ENCODE results near the gene GET3.
A peak's percentile ranks its signal among the peaks of the same experiment; 100 is the strongest.

Gene GET3

GRCh38 chr19:12788042-12788681 lies 50.9 kb downstream of the GET3 start:
- H3K9me2 ChIP-seq (replicated peaks; ENCODE audit: insufficient read depth, low read length) = no peaks in the 10 kb centered on the region
- H3K9me3 ChIP-seq (replicated peaks; ENCODE audit: insufficient read depth, low read length) = no peaks in the 10 kb centered on the region
- H3F3A ChIP-seq (ENCODE audit: insufficient read depth, low read length) = peaks cover 50% of the 10 kb centered on the region
- peak overlapping the region; percentile 80 for H3K9ac ChIP-seq (ENCODE audit: low read length)
- DNase-seq = no peak
- no peaks in the 10 kb centered on the region for H3K27me3 ChIP-seq (replicated peaks; ENCODE audit: insufficient read depth, low read length)
- no peaks in the 10 kb centered on the region for H4K20me1 ChIP-seq (ENCODE audit: insufficient read depth, low read length)
- peak overlapping the region; percentile 96 for H3K4me2 ChIP-seq (ENCODE audit: low read depth, low read length)
- peak overlapping the region; percentile 67 for H3K4me3 ChIP-seq (ENCODE audit: low read length)
- H3K36me3 ChIP-seq (replicated peaks; ENCODE audit: insufficient read depth, low read length) = no peaks in the 10 kb centered on the region
- peaks cover 15% of the 10 kb centered on the region for H3K79me2 ChIP-seq (ENCODE audit: low read length)
- TF ChIP-seq EZH2phosphoT487 (IDR thresholded peaks at IDR 0.05; ENCODE audit: low read length) = no peak
- TF ChIP-seq EZH2 (optimal IDR thresholded peaks at IDR 0.05; ENCODE audit: low read depth, low read length) = no peak
- TF ChIP-seq, protein P1, sequence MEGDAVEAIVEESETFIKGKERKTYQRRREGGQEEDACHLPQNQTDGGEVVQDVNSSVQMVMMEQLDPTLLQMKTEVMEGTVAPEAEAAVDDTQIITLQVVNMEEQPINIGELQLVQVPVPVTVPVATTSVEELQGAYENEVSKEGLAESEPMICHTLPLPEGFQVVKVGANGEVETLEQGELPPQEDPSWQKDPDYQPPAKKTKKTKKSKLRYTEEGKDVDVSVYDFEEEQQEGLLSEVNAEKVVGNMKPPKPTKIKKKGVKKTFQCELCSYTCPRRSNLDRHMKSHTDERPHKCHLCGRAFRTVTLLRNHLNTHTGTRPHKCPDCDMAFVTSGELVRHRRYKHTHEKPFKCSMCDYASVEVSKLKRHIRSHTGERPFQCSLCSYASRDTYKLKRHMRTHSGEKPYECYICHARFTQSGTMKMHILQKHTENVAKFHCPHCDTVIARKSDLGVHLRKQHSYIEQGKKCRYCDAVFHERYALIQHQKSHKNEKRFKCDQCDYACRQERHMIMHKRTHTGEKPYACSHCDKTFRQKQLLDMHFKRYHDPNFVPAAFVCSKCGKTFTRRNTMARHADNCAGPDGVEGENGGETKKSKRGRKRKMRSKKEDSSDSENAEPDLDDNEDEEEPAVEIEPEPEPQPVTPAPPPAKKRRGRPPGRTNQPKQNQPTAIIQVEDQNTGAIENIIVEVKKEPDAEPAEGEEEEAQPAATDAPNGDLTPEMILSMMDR (IDR thresholded peaks at IDR 0.05; ENCODE audit: low read length) = no peak
- peak overlapping the region; percentile 90 for H3K27ac ChIP-seq (ENCODE audit: low read length)
- H2AFZ ChIP-seq (ENCODE audit: low read length) = peak overlapping the region; percentile 47
- H3K4me1 ChIP-seq (ENCODE audit: low read length) = peaks cover 23% of the 10 kb centered on the region

- Histone ChIP-seq H3F3A (ENCODE audit: insufficient read depth, low read length) (peaks cover 46% of the 10 kb centered on the region), H3K79me2 (ENCODE audit: low read length) (peaks cover 15% of the 10 kb centered on the region), H3K9me2 (replicated peaks; ENCODE audit: insufficient read depth, low read length) (no peaks in the 10 kb centered on the region), H3K9ac (ENCODE audit: low read length) (peak overlapping the region; percentile 80), H3K4me3 (ENCODE audit: low read length) (peak overlapping the region; percentile 67), H2AFZ (ENCODE audit: low read length) (peak overlapping the region; percentile 47), H3K36me3 (replicated peaks; ENCODE audit: insufficient read depth, low read length) (no peaks in the 10 kb centered on the region), H3K4me1 (ENCODE audit: low read length) (peaks cover 23% of the 10 kb centered on the region), H3K4me2 (ENCODE audit: low read depth, low read length) (peak overlapping the region; percentile 96), H3K27me3 (replicated peaks; ENCODE audit: insufficient read depth, low read length) (no peaks in the 10 kb centered on the region), H3K27ac (ENCODE audit: low read length) (peak overlapping the region; percentile 90), H4K20me1 (ENCODE audit: insufficient read depth, low read length) (no peaks in the 10 kb centered on the region), H3K9me3 (replicated peaks; ENCODE audit: insufficient read depth, low read length) (no peaks in the 10 kb centered on the region)
- no peak for TF ChIP-seq EZH2phosphoT487 (IDR thresholded peaks at IDR 0.05; ENCODE audit: low read length)
- TF ChIP-seq, protein P1 (IDR thresholded peaks at IDR 0.05; ENCODE audit: low read length) = peak; percentile 14; the same call in 1 of the 2 replicates
- peak; percentile 59 for DNase-seq
These were observed 51.4 kb downstream of the GET3 start for GRCh38 chr19:12788682-12789097.

GRCh38 chr19:12789098-12789903 lies 52.0 kb downstream of the GET3 start:
- H3K4me3 ChIP-seq (ENCODE audit: low read length) = peak overlapping the region; percentile 93
- H3K27me3 ChIP-seq (replicated peaks; ENCODE audit: insufficient read depth, low read length) = no peaks in the 10 kb centered on the region
- TF ChIP-seq EZH2phosphoT487 (IDR thresholded peaks at IDR 0.05; ENCODE audit: low read length) = no peak
- no peak for TF ChIP-seq EZH2 (optimal IDR thresholded peaks at IDR 0.05; ENCODE audit: low read depth, low read length)
- TF ChIP-seq, protein P1 (IDR thresholded peaks at IDR 0.05; ENCODE audit: low read length) = no peak
- H2AFZ ChIP-seq (ENCODE audit: low read length) = peak overlapping the region; percentile 47
- DNase-seq = peak; percentile 37
- H3F3A ChIP-seq (ENCODE audit: insufficient read depth, low read length) = peaks cover 48% of the 10 kb centered on the region
- H3K36me3 ChIP-seq (replicated peaks; ENCODE audit: insufficient read depth, low read length) = no peaks in the 10 kb centered on the region
- peaks cover 15% of the 10 kb centered on the region for H3K79me2 ChIP-seq (ENCODE audit: low read length)
- H3K9me3 ChIP-seq (replicated peaks; ENCODE audit: insufficient read depth, low read length) = no peaks in the 10 kb centered on the region
- no peaks in the 10 kb centered on the region for H3K9me2 ChIP-seq (replicated peaks; ENCODE audit: insufficient read depth, low read length)
- H3K4me2 ChIP-seq (ENCODE audit: low read depth, low read length) = peak overlapping the region; percentile 99
- no peaks in the 10 kb centered on the region for H4K20me1 ChIP-seq (ENCODE audit: insufficient read depth, low read length)
- peaks cover 26% of the 10 kb centered on the region for H3K4me1 ChIP-seq (ENCODE audit: low read length)
- H3K9ac ChIP-seq (ENCODE audit: low read length) = peak overlapping the region; percentile 94
- H3K27ac ChIP-seq (ENCODE audit: low read length) = peak overlapping the region; percentile 97

All from MM.1S (cell line).